GM18498 (cell line): Measurements from ENCODE around the gene MYF6.

ENCODE experiments used
- ATAC-seq: cut with Tn5 transposase; IDR thresholded peaks from one replicate; pipeline ENCODE4 v1.9.1; 2021; ENCODE audit warnings: mild to moderate bottlenecking, moderate library complexity; ENCODE audit not compliant: unreplicated experiment

Gene MYF6

DNA sequence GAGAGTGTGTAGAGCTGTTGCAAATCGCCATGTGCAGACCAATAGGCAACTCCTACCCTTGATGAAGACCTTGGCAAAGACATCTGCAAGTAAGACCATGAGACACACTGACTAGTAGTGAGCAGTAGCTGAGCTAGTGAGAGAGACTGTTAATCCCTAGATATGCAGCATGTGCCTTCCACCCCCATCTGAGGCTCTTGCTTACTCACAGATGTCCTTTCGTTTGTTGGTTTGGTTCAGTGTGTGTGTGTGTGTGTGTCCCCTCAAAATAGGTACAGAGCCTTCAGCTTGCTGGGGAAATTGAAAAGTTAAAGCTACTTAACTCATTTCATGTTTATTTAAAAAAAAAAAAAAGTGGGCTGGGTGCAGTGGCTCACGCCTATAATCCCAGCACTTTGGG lies 46.8 kb downstream of the MYF6 start:
- no peak for ATAC-seq

DNA sequence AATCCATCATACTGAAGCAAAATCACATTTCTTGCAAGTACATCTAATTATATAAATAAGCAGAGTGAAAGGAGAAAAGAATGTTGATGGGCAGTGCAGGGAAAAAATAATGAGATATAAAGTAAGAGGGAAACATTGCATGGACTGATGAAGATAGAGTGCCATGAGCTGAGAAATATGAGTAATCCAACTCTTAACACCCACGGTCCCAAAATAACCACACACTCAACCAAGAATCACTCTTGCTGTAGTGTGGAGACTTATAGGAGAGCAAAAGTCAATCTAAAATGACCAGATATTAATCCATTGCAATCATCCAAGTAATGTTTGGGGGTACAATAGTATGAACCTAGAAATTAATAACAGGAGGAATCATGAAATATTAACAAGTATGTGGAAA lies 49.4 kb downstream of the MYF6 start:
- peak; percentile 82 for ATAC-seq
